ENCODE results near the gene KRTAP5-3. TPM values are rescaled to one million over a fixed set of nuclear protein-coding genes. Genes with fewer than 3 reads are reported as not detected.
"Not testable (repeated sequence)": the region's sequence is repeated elsewhere in the genome, so short reads cannot be mapped to it uniquely, and the experiment has no call there.

KRTAP5-3 gene
- polyA plus RNA-seq, 2 of the 4 experiments (the other 2 are of a cell fraction): not detected

GRCh38 chr11:1589191-1589963 lies 18.9 kb downstream of the KRTAP5-3 start:
- 12% methylated on average over 7 of the region's 10 CpGs for WGBS (ENCODE audit: missing lambda C conversion rate)
- ATAC-seq (peak; percentile 87 to 93), DNase-seq (ENCODE audit: low read depth in 1 of 2, low spot score in 1 of 2) (peak; percentile 57 to 64)
- H3K9me3 ChIP-seq; H3K4me3 ChIP-seq; POLR2A ChIA-PET; FAIRE-seq; TF ChIP-seq FOSL2 (IDR thresholded peaks at IDR 0.05): not testable (repeated sequence)
- 0 out of 2 replicates have a peak, but pooled peaks have one; percentile 12 for TF ChIP-seq FOSL2 (CRISPR knock-in tag; IDR thresholded peaks at IDR 0.05)
- TF ChIP-seq CEBPB (IDR thresholded peaks at IDR 0.05): peak; percentile 18 to 52; a peak in 1 of 4 replicates
- H3K4me2 ChIP-seq: peak overlapping the region; percentile 63
- H3K27ac ChIP-seq: peak overlapping the region in 1 of 2 experiments; percentile 45; a peak in 3 of 6 replicates
- CTCF ChIA-PET: interaction anchor here (0.6 to 6.0 kb wide), 9 partner anchors 9 to 716 kb away, joined by 3 to 33 read pairs (median 3); no protein-coding TSS in a partner anchor
- H3K4me1 ChIP-seq: peaks cover 15% of the 10 kb centered on the region

GRCh38 chr11:1586699-1587098 lies 21.6 kb downstream of the KRTAP5-3 start:
- FAIRE-seq: no peak
- POLR2A ChIA-PET: no interaction called here
- ATAC-seq: no peak
- no peak overlapping the region for H3K4me2 ChIP-seq
- H3K9me3 ChIP-seq: no peaks in the 10 kb centered on the region
- H3K4me1 ChIP-seq: peaks cover 15% of the 10 kb centered on the region
- H3K27ac ChIP-seq: no peak overlapping the region
- no peak overlapping the region for H3K4me3 ChIP-seq
- WGBS (ENCODE audit: missing lambda C conversion rate): 63% methylated on average over 2 of the region's 2 CpGs
- CTCF ChIA-PET: interaction anchor here (0.7 to 2.5 kb wide), 5 partner anchors 9 to 107 kb away, joined by 3 to 17 read pairs (median 3); no protein-coding TSS in a partner anchor
- DNase-seq (ENCODE audit: low read depth in 1 of 2, low spot score in 1 of 2): no peak
- TF ChIP-seq NFE2L2 (conservative IDR thresholded peaks at IDR 0.05; ENCODE audit: low read length) (no peak), BHLHE40 (IDR thresholded peaks at IDR 0.05; ENCODE audit: low read depth, low read length) (no peak), ZFP36 (IDR thresholded peaks at IDR 0.05; ENCODE audit: borderline replicate concordance, partially characterized antibody) (no peak), MAX (IDR thresholded peaks at IDR 0.05) (no peak), CHD4 (IDR thresholded peaks at IDR 0.05; ENCODE audit: borderline replicate concordance) (no peak), HMGXB4 (CRISPR knock-in tag; IDR thresholded peaks at IDR 0.05; ENCODE audit: borderline replicate concordance) (no peak), MAFK (IDR thresholded peaks at IDR 0.05; ENCODE audit: partially characterized antibody) (no peak), GATA3 (IDR thresholded peaks at IDR 0.05; ENCODE audit: borderline replicate concordance) (no peak), CHD2 (IDR thresholded peaks at IDR 0.05; ENCODE audit: low read length, partially characterized antibody) (no peak), FOXS1 (CRISPR knock-in tag; IDR thresholded peaks at IDR 0.05) (no peak), RARB (CRISPR knock-in tag; IDR thresholded peaks at IDR 0.05) (no peak), HOXB5 (CRISPR knock-in tag; IDR thresholded peaks at IDR 0.05) (no peak), NPAS2 (CRISPR knock-in tag; IDR thresholded peaks at IDR 0.05; ENCODE audit: borderline replicate concordance) (no peak), NR3C1 (IDR thresholded peaks at IDR 0.05) (no peak)

GRCh38 chr11:1584661-1585370 lies 23.4 kb downstream of the KRTAP5-3 start, which contains the start of gene KRTAP5-1:
Gene KRTAP5-1, minus strand, starts transcription at chr11:1585283. Its CDS starts 34 bp downstream, at chr11:1585249.
- DNase-seq (ENCODE audit: low read depth in 1 of 2, low spot score in 1 of 2); H3K27ac ChIP-seq; H3K9me3 ChIP-seq; H3K4me2 ChIP-seq; H3K4me3 ChIP-seq; FAIRE-seq; POLR2A ChIA-PET; ATAC-seq: not testable (repeated sequence)
- CTCF ChIA-PET: interaction anchor here (1.8 to 2.9 kb wide), 3 partner anchors 10 to 11 kb away, joined by 6 to 17 read pairs (median 11); no protein-coding TSS in a partner anchor
- WGBS (ENCODE audit: missing lambda C conversion rate): 73% methylated on average over 4 of the region's 9 CpGs
- peaks cover 15% of the 10 kb centered on the region for H3K4me1 ChIP-seq

All from A549 (cell line).